Measurements from ENCODE around the gene TP53AIP1. TPM values are rescaled to one million over a fixed set of nuclear protein-coding genes. Genes with fewer than 3 reads are reported as not detected.

Gene TP53AIP1
- total and polyA plus RNA-seq, 12 donors = 0.01 TPM; not detected in 11

GRCh38 chr11:128915149-128915521, 27.5 kb downstream of the TP53AIP1 start:
- H3K4me1 ChIP-seq = peaks cover 0 to 16% (median 5%) of the 10 kb centered on the region in 9 donors
- H3K27me3 ChIP-seq = peaks cover 0 to 5% (median 0%) of the 10 kb centered on the region in 7 donors
- 29 to 35% methylated on average over 6 of the region's 6 CpGs for WGBS, 2 donors
- intact Hi-C loops (cut with DNase I) = no loop called here
- ATAC-seq = peak; percentile 36 to 88 (median 72)
- no peaks in the 10 kb centered on the region for H3K36me3 ChIP-seq
- no peak overlapping the region for H3K4me3 ChIP-seq
- no peak for TF ChIP-seq CTCF (IDR thresholded peaks at IDR 0.05)
- no peak for DNase-seq
- H3K27ac ChIP-seq = peak overlapping the region in 4 of 10 donors; percentile 31 to 50 (median 42)
- no peaks in the 10 kb centered on the region for H3K9me3 ChIP-seq

- H3K36me3 ChIP-seq = no peaks in the 10 kb centered on the region
- peaks cover 0 to 19% (median 6%) of the 10 kb centered on the region in 9 donors for H3K4me1 ChIP-seq
- intact Hi-C loops (cut with DNase I) = no loop called here
- peak overlapping the region in 5 of 10 donors; percentile 27 to 50 (median 37) for H3K27ac ChIP-seq
- 70 to 84% methylated on average over 18 of the region's 18 CpGs for WGBS, 2 donors
- no peaks in the 10 kb centered on the region for H3K27me3 ChIP-seq
- no peak for TF ChIP-seq CTCF (IDR thresholded peaks at IDR 0.05)
- no peak overlapping the region for H3K4me3 ChIP-seq
- DNase-seq = no peak
- peak in 5 of 8 donors; percentile 14 to 45 (median 25) for ATAC-seq
- H3K9me3 ChIP-seq = no peaks in the 10 kb centered on the region
Measured at GRCh38 chr11:128914216-128915148, 28.2 kb downstream of the TP53AIP1 start.

GRCh38 chr11:128913806-128914205, 28.9 kb downstream of the TP53AIP1 start:
- H3K4me3 ChIP-seq = no peak overlapping the region
- no peak for TF ChIP-seq CTCF (IDR thresholded peaks at IDR 0.05)
- no peaks in the 10 kb centered on the region for H3K27me3 ChIP-seq
- H3K27ac ChIP-seq = no peak overlapping the region
- WGBS, 2 donors = 56 to 72% methylated on average over 5 of the region's 5 CpGs
- intact Hi-C loops (cut with DNase I) = no loop called here
- no peak for ATAC-seq
- no peaks in the 10 kb centered on the region for H3K9me3 ChIP-seq
- peaks cover 1 to 25% (median 12%) of the 10 kb centered on the region in 9 donors for H3K4me1 ChIP-seq
- DNase-seq = no peak
- H3K36me3 ChIP-seq = no peaks in the 10 kb centered on the region

GRCh38 chr11:128911701-128912100, 31.0 kb downstream of the TP53AIP1 start:
- Histone ChIP-seq H3K9me3 (no peaks in the 10 kb centered on the region), H3K27me3 (peaks cover 0 to 3% (median 0%) of the 10 kb centered on the region in 7 donors), H3K27ac (no peak overlapping the region), H3K4me3 (no peak overlapping the region), H3K36me3 (no peaks in the 10 kb centered on the region), H3K4me1 (peaks cover 5 to 36% (median 25%) of the 10 kb centered on the region in 9 donors)
- intact Hi-C loops (cut with DNase I) = no loop called here
- ATAC-seq (no peak), DNase-seq (no peak)
- no peak for TF ChIP-seq CTCF (IDR thresholded peaks at IDR 0.05)
- WGBS, 2 donors = 97 to 98% methylated on average over 18 of the region's 18 CpGs
